NCI-H187 (cell line): ENCODE measurements around the gene KDM2A.

Experiments used
- DNase-seq, 2 experiments: peaks; one replicate each; lab custom pipeline; 2025; lab: John Stamatoyannopoulos, UW

The KDM2A gene

GRCh38 chr11:67118801-67119584 lies at the start of gene KDM2A:
KDM2A (plus strand) TSS chr11:67119263; CDS start chr11:67121317, 2,054 bp downstream.
- peak; percentile 94 to 98 for DNase-seq

DNA sequence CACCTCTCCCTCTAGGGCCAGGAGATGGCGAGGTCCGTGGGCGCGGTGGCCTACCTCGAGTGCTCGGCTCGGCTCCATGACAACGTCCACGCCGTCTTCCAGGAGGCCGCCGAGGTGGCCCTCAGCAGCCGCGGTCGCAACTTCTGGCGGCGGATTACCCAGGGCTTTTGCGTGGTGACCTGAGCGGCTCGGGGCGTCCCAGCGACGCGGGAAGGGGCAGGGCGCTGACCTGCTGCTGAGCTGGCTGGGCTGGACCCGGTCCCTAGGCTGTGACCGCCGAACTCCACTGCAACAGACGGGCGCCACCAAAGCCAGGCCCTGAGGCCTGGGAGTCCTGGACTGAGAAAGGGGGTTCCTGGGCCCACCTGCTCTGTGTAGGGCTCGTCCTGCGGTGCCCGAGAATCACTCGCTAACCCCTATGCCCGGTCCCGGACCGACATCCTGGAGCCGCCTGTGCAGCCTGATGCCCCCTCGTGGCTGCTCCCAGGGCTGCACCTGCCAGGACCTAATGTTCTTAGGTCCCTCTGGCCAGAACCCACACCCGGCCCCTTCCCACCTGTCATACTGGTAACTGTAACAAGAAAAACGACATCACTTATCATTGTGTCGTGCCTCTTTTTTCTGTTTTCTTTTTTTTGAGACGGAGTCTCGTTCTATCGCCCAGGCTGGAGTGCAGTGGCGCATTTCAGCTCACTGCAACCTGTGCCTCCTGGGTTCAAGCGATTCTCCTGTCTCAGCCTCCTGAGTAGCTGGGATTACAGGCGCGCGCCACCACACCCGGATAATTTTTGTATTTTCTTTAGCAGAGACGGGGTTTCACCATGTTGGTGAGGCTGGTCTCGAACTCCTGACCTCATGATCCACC lies 47.4 kb upstream of the KDM2A start:
- no peak for DNase-seq

DNA sequence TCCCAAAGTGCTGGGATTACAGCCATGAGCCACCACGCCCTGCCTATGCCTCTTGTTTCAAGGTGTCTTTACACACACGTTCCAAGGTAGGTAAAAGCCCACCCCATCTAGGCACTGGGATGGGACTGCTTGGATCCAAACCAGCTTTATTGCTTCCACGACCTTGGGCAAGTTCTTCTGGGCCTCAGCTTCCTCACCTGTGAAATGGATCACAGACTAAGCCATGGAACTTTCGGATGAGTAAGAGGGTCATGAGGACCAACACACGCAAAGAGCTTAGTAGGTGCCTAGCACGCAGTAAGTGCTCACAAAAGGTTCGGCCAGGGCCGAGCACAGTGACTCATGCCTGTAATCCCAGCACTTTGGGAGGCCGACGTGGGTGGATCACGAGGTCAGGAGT lies 46.8 kb upstream of the KDM2A start:
- DNase-seq: no peak

- no peak for DNase-seq
These were observed 45.2 kb upstream of the KDM2A start for GRCh38 chr11:67073908-67074307.

GRCh38 chr11:67076202-67076601 lies 42.9 kb upstream of the KDM2A start:
- DNase-seq: no peak

DNA sequence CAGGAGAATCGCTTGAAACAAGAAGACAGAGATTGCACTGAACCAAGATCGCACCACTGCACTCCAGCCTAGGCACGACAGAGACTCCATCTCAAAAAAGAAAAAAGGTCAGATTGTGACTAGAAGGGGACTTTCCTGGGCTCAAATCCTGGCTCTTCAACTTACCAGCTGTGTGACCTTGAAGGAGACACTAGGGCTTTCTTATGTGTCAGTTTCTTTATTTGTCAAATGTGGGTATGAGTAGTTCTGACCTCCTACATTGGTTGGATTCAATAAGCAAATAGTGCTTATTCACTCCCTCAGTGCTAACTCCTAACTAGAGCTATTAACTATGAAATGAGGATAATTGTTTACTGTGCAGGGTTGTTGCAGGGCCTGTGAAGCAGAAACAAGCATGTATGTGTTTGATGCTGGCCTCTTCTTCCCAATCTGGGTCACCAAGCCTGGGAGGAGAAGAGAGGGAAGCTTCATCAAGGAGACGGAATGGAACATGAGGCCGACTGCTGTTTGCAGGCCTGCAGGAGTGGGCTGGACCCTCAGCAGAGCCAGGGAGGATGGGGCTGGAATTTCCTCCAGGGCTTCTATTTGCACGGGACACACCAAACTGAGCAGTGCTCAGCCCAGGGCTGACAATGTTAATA lies 39.9 kb upstream of the KDM2A start:
- DNase-seq: no peak

DNA sequence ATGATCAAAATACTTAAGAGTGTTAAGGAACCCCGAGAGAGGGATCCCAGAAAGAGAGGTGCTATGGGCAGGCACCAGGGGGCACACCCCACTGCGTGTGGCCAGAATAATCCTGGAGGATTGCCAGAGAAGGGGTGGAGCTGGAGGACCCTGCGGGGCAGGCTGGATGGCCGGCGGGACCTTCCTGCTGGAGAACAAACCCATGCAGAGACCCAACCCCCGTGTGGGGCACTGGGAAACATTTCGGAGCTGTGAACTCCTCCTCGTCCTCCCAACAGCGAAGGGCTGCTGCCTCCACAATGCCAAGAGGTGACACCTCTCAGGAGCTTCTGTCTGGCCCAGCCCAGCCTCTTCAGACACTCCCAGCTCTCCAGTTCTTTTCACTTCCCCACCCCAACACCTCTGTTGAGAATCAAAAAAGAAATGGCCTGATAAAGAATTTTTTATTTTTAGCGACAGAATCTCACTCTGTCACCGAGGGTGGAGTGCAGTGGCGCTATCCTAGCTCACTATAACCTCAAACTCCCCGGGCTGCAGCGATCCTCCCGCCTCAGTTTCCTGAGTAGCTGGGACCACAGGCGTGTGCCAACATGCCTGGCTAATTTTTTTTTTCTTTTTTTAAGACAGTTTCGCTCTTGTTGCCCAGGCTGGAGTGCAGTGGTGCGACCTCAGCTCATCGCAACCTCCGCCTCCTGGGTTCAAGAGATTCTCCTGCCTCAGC lies 36.8 kb upstream of the KDM2A start:
- no peak for DNase-seq

- DNase-seq: no peak
These were observed 35.2 kb upstream of the KDM2A start for GRCh38 chr11:67083786-67084366.

DNA sequence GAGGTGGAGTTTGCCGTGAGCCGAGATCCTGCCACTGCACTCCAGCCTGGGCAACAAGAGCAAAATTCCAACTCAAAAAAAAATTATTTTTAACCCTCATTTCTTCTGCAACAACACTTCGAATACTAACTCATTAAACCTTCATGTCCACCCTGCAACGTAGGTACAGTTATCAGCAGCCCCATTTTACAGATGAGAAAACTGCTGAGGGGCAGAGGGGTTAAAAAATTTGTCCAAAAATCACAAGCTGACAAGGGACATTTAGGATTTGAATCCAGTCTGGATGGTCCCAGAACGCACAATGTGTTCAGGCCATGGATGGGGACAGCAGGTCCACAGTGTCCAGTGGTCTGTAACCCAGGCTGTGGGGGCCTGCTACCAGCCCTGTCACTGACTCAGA lies 33.4 kb upstream of the KDM2A start:
- no peak for DNase-seq

DNA sequence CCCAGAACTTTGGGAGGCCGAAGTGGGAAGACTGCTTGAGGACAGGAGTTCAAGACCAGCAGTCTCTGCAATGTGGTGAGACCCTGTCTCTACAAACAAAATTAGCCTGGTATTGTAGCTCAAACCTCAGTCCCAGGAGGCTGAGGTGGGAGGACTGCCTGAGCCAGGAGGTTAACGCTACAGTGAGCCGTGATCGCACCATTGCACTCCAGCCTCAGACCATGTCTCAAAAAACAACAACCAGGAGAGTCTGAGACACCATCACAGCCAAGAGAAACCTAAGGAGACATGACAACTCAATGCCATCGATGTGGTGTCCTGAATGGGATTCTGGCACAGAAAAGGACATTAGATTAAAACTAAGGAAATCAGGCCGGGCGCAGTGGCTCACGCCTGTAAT lies 28.3 kb upstream of the KDM2A start:
- DNase-seq: no peak

GRCh38 chr11:67095214-67095507 lies 23.9 kb upstream of the KDM2A start:
- DNase-seq: no peak

DNA sequence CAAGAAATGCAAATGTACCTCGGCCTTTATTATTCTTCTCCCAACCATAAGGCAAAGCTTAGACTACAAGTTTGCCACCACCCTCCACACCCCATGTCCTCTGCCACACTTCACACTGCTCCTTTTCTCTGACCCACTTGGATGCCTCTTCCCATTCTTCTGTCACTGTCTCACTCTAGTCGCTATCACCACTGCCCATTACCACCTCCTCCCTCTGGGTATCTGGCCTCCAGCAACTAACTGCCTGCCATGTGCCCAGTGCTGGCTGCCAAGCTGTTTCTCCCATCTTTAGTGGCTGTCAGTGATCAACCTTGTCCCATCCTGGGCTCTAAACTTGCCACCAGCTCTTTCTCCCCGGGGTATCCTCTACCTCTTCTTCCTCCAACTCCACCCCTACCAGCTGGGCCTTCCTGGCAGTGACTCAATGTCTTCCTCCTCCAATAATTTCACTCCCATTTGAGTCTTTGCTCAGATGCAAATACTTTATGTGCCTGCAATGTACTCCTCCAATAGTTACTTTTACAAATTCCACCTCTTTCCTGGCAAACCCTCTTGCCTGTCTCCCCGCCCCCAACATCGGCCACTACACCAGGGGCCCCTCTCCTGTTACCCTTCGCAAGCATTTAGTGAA lies 20.1 kb upstream of the KDM2A start:
- no peak for DNase-seq

DNA sequence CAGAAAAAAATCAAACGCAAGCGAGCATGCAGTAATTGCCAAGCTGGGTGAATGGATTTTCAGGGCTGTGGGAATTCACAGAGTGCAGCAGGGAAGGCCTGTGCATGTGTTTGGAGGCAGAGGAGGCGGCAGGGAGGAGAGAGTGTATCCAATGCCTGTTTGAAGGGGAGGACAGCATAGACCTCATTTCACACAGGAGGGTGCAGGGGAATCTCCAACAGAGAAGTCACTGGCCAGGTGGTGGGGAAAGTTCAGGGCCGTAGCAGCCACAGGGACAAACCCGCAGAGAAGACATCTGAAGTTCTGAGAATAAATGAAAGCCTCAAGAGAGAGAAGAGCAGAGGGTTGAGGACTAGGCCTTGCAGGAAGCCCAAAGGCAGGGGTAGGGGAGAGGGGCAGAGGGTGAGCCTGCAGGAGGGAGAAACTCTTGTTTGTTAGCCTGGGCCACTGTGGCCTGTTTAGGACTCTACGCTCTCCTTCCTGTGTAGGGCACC lies 19.2 kb upstream of the KDM2A start:
- DNase-seq: no peak

DNA sequence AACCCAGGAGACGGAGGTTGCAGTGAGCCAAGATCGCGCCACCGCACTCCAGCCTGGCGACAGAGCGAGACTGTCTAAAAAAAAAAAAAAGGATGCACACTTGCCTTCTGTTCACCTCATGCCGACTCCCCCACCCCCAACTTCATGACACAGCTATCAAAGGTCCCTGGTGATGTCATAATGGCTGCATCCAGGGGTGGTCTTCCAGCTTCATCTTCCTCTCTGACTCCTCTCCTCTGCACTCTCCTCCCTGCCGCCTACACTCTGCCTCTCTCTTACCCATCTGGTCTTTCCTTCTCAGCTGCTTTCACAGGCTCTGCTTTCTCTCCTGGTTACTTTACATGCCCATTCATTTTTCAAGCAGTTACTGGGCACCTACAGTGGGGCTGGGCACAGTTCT lies 16.4 kb upstream of the KDM2A start:
- DNase-seq: no peak

DNA sequence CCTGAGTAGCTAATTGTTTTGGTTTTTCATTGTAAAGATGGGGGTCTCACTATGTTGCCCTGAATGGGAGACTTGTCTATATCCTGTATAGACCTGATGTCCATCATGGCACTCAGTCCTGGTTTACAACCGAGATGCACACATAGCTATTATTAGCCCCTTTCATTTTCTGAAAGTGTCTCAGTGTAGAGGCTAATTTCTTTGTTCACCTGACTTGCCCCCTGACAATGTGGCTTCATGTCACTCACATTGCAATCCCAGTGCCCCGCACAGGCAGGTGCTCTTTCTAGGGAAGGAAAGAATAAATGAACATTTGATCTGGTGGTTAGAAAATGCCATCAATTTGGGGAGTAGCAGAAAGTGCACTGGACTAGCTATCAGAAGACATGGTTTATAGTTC lies 13.1 kb upstream of the KDM2A start:
- no peak for DNase-seq

- DNase-seq: no peak
These were observed 7.8 kb upstream of the KDM2A start for GRCh38 chr11:67111261-67111660.

DNA sequence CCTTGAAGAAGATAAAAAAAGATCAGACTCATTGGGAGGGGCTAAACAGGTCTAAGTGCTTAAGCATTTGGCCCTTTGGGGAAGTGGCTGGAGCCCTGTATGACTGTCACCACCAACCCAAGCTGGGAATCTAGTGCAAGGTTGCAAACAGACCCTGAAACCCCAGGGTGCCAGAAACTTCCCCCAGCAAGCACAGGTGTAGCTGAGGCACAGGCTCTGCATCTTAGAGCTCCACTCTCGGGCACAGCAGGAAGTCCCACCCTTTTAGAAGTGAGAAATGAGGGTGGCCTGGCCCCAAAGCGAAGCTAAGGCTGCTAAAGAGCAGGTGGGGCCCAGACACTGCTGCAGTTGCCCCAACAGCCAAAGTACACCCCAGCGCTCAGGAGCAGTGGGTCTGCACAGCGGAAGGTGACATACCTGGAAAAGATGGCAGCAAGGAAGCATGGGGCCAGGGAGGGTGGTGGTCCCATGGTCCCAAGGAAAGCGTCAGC lies 5.8 kb upstream of the KDM2A start:
- DNase-seq: no peak

DNA sequence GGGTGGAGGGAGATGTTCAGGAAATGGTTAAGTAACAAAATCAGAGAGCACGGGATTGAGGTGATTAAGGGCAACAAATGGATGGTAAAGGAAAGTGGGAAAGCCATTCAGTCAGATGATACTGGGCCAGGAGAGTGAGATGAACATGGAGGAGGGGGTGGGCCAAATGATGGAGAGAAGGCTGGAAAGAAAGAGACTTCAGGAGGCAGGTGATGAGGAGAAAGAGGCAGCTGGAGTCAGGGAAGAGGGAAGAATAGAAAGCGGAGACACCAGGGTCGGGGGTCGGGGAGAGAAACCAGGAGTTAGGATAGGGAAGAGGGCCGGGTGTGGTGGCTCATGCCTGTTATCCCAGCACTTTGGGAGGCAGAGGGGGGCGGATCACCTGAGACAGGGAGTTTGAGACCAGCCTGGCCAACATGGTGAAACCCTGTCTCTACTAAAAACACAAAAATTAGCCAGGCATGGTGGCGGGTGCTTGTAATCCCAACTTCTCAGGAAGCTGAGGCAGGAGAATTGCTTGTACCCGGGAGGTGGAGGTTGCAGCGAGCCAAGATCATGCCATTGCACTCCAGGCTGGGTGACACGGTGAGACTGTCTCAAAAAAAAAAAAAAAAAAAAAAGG lies 4.7 kb upstream of the KDM2A start:
- no peak for DNase-seq

DNA sequence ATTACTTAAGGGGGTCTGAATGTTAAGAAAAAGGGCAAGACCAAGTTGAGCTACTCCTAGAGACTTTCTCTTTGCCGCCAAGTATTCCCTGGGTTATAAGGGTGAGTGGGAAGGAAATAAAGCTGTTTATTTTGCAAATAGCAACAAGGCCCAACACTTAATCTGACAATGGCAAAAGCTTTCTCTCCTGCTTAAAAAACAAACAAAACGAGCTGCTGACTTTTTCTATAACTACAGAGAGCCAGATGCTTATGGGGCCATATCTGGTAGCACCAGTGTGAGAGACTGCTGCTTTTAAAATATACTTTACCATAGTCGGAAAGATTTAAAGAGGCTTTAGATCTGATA lies 2.3 kb upstream of the KDM2A start:
- no peak for DNase-seq

DNA sequence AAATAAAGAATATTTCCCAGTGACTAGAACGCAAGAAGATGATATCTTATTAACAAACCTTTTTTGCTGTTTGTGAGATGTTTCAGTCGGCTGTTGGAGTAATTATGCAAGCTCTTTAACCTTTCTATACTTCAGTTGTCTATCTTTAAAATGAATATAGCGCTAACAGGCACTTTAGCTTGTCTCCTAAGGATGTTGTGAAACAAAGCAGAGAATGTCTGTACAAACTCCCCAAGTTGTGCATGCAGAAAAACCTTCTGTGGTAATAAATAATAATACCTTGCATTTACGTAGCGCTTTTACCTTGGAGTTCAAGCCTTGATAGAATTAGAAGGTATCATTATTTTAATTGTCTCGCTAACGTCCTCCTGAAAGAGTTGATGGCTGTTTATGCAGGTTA lies 1.9 kb upstream of the KDM2A start:
- DNase-seq: no peak

DNA sequence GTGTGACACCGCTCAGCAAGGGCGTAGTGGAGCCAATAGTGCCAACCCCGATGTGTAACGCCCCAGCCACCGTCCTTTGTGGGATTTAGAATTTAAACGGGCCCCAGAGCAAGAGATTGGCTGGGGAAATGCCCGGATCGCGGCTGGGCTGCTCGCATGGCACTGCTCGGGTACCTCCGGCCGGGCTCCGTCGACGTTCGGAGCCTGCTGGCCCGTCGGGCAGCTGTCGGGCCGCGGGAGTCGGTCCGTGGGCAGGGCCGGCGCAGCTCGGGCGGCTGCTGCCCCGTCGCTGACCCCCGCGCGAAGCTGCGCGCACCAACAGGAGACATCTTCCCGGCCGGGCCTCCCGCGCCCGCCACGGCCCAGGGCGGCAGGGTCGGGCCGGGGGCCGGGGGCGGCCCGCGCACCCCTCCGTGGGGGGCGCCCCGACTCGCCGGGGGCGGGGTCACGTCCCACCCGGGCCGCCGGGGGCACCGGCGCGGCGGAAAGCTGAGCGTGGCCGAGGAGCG lies 1.3 kb upstream of the KDM2A start:
- DNase-seq: no peak
